Neural cell (in vitro differentiated cells): ENCODE data around the gene EIF3B.

Experiments
- CTCF ChIP-seq: fragments of 450-650 bp; IDR thresholded peaks from 2 replicates; pipeline ENCODE4 v1.5.1; 2014; ENCODE audit warnings: antibody characterized with exemption, mild to moderate bottlenecking, moderate library complexity; ENCODE audit not compliant: poor library complexity, severe bottlenecking
- EP300 ChIP-seq: fragments of 450-650 bp; conservative IDR thresholded peaks from 2 replicates; pipeline ENCODE4 v1.6.1; 2014; ENCODE audit warnings: antibody characterized with exemption, mild to moderate bottlenecking, moderate library complexity; ENCODE audit not compliant: poor library complexity, severe bottlenecking
- POLR2AphosphoS5 ChIP-seq: IDR thresholded peaks from 2 replicates; pipeline ENCODE4 v1.6.1; 2012
- RAD21 ChIP-seq: fragments of 450-650 bp; conservative IDR thresholded peaks from 2 replicates; pipeline ENCODE4 v1.6.1; 2014; ENCODE audit warnings: antibody characterized with exemption, mild to moderate bottlenecking, moderate library complexity
- REST ChIP-seq: IDR thresholded peaks from 2 replicates; pipeline ENCODE4 v1.6.1; 2012; ENCODE audit warnings: borderline replicate concordance
- SMC3 ChIP-seq: fragments of 450-650 bp; conservative IDR thresholded peaks from 2 replicates; pipeline ENCODE4 v1.6.1; 2014; ENCODE audit warnings: antibody characterized with exemption, mild to moderate bottlenecking, moderate library complexity; ENCODE audit not compliant: poor library complexity
- TAF1 ChIP-seq: IDR thresholded peaks from 2 replicates; pipeline ENCODE4 v1.6.1; 2012; ENCODE audit warnings: low read depth

- TF ChIP-seq SMC3: no peak
- no peak for TF ChIP-seq TAF1
- no peak for TF ChIP-seq RAD21
- TF ChIP-seq POLR2AphosphoS5: no peak
- no peak for TF ChIP-seq CTCF
- TF ChIP-seq EP300: no peak
- no peak for TF ChIP-seq REST
Observed at GRCh38 chr7:2379821-2380450, 25.3 kb downstream of the EIF3B start.
